ENCODE results near the gene D2HGDH. TPM values are rescaled to one million over a fixed set of nuclear protein-coding genes. Genes with fewer than 3 reads are reported as not detected.

Gene D2HGDH
- total and polyA plus RNA-seq, 12 donors, result 7.6 to 24.7 (median 19.1) TPM

- DNase-seq (peak; percentile 66 to 82), ATAC-seq (peak; percentile 54 to 92 (median 83))
- Histone ChIP-seq H3K36me3 (no peaks in the 10 kb centered on the region), H3K4me3 (peak overlapping the region in 2 of 10 donors; percentile 20 to 22), H3K9me3 (no peaks in the 10 kb centered on the region), H3K4me1 (peaks cover 3 to 28% (median 18%) of the 10 kb centered on the region in 9 donors), H3K27ac (peak overlapping the region in 9 of 10 donors; percentile 45 to 89 (median 77)), H3K27me3 (peaks cover 0 to 4% (median 0%) of the 10 kb centered on the region in 7 donors)
- intact Hi-C loops (cut with DNase I), result no loop called here
- no peak for TF ChIP-seq CTCF (IDR thresholded peaks at IDR 0.05)
- 76 to 80% methylated on average over 27 of the region's 27 CpGs for WGBS, 2 donors
Observed at GRCh38 chr2:241811201-241811951, 76.9 kb downstream of the D2HGDH start.

- no peak overlapping the region for H3K4me3 ChIP-seq
- ATAC-seq (no peak), DNase-seq (no peak)
- no peaks in the 10 kb centered on the region for H3K36me3 ChIP-seq
- no peak for TF ChIP-seq CTCF (IDR thresholded peaks at IDR 0.05)
- H3K27ac ChIP-seq, result peak overlapping the region in 1 of 10 donors; percentile 13
- peaks cover 0 to 4% (median 0%) of the 10 kb centered on the region in 7 donors for H3K27me3 ChIP-seq
- no peaks in the 10 kb centered on the region for H3K9me3 ChIP-seq
- 79 to 89% methylated on average over 20 of the region's 20 CpGs for WGBS, 2 donors
- H3K4me1 ChIP-seq, result peaks cover 3 to 34% (median 18%) of the 10 kb centered on the region in 9 donors
- intact Hi-C loops (cut with DNase I), result no loop called here
Observed at GRCh38 chr2:241811952-241812729, 77.7 kb downstream of the D2HGDH start.

GRCh38 chr2:241812730-241813643 is 78.6 kb downstream of the D2HGDH start:
- Histone ChIP-seq H3K36me3 (no peaks in the 10 kb centered on the region), H3K4me1 (peaks cover 3 to 39% (median 18%) of the 10 kb centered on the region in 9 donors), H3K9me3 (no peaks in the 10 kb centered on the region), H3K4me3 (no peak overlapping the region), H3K27ac (peak overlapping the region in 2 of 10 donors; percentile 7 to 25), H3K27me3 (peaks cover 0 to 4% (median 0%) of the 10 kb centered on the region in 7 donors)
- no peak for TF ChIP-seq CTCF (IDR thresholded peaks at IDR 0.05)
- DNase-seq, result peak in 1 of 2 donors; percentile 14
- WGBS, 2 donors, result 83 to 85% methylated on average over 37 to 40 of the region's 40 CpGs
- peak in 1 of 8 donors; percentile 41 for ATAC-seq
- intact Hi-C loops (cut with DNase I), result no loop called here

Data from heart right ventricle (tissue), 16 donors.